ENCODE data around the gene RAP1GAP. TPM values are rescaled to one million over a fixed set of nuclear protein-coding genes. Genes with fewer than 3 reads are reported as not detected.

The RAP1GAP gene
- total RNA-seq, 2 experiments from 2014 or later, result 0.12 to 0.29 TPM

DNA sequence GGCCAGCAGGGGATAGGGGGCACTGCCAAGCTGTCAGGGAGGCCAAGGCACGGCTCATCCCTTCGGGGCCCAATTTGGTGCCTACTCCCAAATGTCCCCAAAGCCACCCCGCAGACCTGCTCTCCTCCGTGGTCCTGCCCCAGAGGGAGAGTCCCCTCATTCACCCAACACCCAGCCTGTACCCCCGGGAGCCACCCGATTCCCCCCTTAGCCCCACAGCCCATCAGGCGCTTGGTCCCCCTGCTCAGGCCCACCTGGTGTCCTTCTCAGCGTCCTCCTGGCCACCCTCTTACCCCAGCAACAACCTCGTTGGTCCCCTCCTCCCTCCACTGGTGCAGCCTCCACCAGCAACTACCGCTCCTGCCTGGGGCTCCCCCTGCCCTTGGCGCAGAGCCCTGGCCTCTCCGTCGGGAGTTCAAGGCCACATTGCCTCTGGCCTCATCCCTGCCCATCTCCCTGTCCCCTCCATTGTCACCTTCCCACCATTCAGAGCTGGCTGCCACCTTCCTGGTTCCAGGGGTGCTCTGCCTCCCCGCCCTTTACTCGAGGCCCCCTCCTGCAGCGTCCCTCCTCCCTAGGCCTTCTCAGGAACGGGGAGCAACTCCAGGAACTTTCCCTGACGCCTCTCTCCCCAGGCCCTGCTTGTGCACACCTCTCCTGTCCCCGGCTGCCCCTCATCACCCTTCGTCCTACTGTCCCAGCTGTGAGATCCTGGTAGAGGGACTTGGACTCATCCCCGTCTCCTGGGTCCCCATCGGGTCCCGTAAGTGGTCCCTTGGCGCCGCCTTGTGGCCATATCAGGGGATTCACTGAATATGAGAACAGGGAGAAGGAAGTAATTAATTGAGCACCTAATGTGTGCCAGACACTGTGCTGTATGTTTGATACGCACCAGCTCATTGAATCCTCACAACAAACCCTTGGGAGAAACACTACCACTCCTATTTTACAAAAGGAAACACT, 73.9 kb downstream of the RAP1GAP start:
- no peaks in the 10 kb centered on the region for H3K4me1 Mint-ChIP-seq
- ATAC-seq (peak; percentile 41), DNase-seq (peak; percentile 74)
- no peak overlapping the region for H3K4me3 Mint-ChIP-seq
- peaks cover 4% of the 10 kb centered on the region for H3K27me3 Mint-ChIP-seq
- no peaks in the 10 kb centered on the region for H3K9me3 Mint-ChIP-seq (ENCODE audit: low read depth)
- H3K36me3 Mint-ChIP-seq, result no peaks in the 10 kb centered on the region
- CTCF ChIA-PET, result interaction anchor here (0.6 to 1.1 kb wide), 4 partner anchors 16 to 1015 kb away, joined by 3 read pairs; no protein-coding TSS in a partner anchor
- H3K27ac Mint-ChIP-seq, result no peak overlapping the region

DNA sequence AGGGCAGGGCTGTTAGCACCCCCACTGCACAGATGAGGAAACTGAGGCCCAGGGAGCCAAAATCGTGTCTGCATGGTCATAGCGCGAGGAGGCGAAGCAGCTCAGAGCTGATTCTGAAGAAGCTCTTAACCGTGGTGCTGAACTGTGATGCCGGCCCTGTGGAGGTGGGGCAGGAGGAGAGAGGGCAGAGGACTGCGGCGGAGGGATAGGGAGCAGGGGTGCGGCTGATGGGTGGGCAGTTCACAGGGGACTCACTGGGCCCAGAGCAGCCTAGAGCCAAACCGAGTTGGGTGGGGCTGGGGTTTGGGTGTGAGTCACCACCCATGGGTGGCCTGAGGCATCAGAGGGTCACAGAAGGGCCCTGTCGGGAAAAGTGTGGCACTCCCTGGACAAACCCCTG, 74.7 kb downstream of the RAP1GAP start:
- DNase-seq (no peak), ATAC-seq (no peak)
- no peak overlapping the region for H3K4me3 Mint-ChIP-seq
- CTCF ChIA-PET, result interaction anchor here (0.9 kb wide), 1 partner anchor 86 kb away, joined by 5 read pairs; no protein-coding TSS in a partner anchor
- H3K4me1 Mint-ChIP-seq, result no peaks in the 10 kb centered on the region
- no peaks in the 10 kb centered on the region for H3K36me3 Mint-ChIP-seq
- H3K27ac Mint-ChIP-seq, result no peak overlapping the region
- no peaks in the 10 kb centered on the region for H3K9me3 Mint-ChIP-seq (ENCODE audit: low read depth)
- peaks cover 4% of the 10 kb centered on the region for H3K27me3 Mint-ChIP-seq

DNA sequence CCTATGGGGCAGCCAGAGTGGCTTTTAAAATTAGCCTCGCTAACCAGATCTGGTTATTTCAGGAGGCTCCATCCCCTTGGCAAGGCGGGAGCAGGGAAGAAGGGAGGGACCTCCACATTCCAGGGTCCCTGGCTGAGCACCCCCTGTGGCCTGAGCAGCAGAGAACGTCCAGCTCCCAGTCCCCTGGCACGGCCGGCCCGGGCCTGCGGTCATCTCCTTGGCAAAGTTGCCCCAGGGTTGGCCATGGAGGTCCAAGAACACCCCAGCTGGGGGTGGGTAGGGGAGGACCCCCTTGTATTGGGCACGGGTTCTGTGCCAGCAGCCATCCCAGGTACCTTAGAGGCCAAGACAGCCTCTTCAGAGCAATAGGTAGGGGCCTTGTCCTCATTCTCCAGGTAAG, 75.9 kb downstream of the RAP1GAP start:
- ATAC-seq (no peak), DNase-seq (no peak)
- Mint-ChIP-seq H3K27ac (no peak overlapping the region), H3K36me3 (no peaks in the 10 kb centered on the region), H3K4me1 (no peaks in the 10 kb centered on the region), H3K9me3 (ENCODE audit: low read depth) (no peaks in the 10 kb centered on the region), H3K27me3 (peaks cover 4% of the 10 kb centered on the region), H3K4me3 (no peak overlapping the region)
- CTCF ChIA-PET, result interaction anchor here (0.8 to 1.2 kb wide), 2 partner anchors 34 to 361 kb away, joined by 3 read pairs; no protein-coding TSS in a partner anchor

DNA sequence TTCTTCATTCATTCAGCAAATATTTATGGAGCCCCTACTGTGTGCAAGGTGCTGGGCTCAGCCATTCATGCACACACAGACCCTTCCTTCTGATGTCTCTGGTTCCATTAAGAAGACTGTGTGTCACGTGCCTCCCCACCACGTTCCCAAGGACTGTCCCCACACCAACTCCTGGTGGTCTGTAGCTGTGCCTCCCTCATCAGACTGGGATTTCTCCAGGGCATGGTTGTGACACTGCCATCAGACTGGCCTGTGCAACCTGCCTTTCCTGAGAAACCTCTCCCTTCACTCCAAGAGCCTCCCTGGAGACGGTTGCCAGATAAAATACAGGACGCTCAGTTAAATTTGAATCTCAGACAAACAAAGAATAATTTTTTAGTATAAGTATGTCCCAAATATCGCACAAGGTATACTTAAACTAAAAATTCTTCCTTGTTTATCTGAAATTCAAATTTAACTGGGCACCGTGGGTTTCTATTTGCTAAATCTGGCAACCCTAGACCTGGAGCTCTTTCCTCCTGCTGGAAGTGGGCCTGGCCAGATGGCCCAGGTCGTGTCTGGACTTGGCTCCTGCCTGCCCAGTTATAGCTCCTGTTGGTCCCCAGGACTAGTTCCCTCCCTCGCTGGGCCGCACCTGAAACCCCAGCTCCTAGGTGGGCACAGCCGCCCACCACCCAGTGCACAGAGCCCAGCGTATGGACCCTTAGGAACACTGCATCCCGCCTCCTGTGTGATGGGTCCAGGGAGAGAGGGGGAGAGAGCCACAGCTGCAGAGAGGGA, 76.9 kb downstream of the RAP1GAP start:
- Mint-ChIP-seq H3K4me1 (no peaks in the 10 kb centered on the region), H3K4me3 (no peak overlapping the region), H3K36me3 (no peaks in the 10 kb centered on the region), H3K27ac (no peak overlapping the region), H3K9me3 (ENCODE audit: low read depth) (no peaks in the 10 kb centered on the region), H3K27me3 (peaks cover 6% of the 10 kb centered on the region)
- CTCF ChIA-PET, result interaction anchor here (1.2 kb wide), 1 partner anchor 360 kb away, joined by 3 read pairs; no protein-coding TSS in a partner anchor
- ATAC-seq, result no peak
- DNase-seq, result no peak

DNA sequence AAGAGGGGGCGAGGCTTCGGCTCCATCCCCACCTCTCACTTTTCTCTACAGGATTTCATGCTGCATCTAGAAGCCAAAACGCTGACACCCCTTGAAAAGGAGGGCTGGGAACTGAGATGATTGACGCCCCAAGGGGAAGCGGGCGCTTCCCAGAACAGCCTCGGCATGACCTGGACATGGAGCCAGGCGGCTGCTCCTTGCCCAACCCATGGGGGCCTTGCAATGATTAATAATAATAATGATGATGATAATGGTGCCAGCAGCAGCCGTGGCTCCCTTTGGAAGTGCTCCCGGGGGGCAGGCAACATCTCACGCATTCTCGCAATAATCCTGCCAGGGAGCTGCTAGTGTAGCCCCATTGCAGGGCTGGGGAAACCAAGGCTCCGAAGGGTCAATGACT, 78.2 kb downstream of the RAP1GAP start:
- H3K4me1 Mint-ChIP-seq, result no peaks in the 10 kb centered on the region
- no peak overlapping the region for H3K27ac Mint-ChIP-seq
- H3K36me3 Mint-ChIP-seq, result no peaks in the 10 kb centered on the region
- CTCF ChIA-PET, result no interaction called here
- peaks cover 6% of the 10 kb centered on the region for H3K27me3 Mint-ChIP-seq
- H3K9me3 Mint-ChIP-seq (ENCODE audit: low read depth), result no peaks in the 10 kb centered on the region
- no peak for DNase-seq
- H3K4me3 Mint-ChIP-seq, result no peak overlapping the region
- ATAC-seq, result no peak

DNA sequence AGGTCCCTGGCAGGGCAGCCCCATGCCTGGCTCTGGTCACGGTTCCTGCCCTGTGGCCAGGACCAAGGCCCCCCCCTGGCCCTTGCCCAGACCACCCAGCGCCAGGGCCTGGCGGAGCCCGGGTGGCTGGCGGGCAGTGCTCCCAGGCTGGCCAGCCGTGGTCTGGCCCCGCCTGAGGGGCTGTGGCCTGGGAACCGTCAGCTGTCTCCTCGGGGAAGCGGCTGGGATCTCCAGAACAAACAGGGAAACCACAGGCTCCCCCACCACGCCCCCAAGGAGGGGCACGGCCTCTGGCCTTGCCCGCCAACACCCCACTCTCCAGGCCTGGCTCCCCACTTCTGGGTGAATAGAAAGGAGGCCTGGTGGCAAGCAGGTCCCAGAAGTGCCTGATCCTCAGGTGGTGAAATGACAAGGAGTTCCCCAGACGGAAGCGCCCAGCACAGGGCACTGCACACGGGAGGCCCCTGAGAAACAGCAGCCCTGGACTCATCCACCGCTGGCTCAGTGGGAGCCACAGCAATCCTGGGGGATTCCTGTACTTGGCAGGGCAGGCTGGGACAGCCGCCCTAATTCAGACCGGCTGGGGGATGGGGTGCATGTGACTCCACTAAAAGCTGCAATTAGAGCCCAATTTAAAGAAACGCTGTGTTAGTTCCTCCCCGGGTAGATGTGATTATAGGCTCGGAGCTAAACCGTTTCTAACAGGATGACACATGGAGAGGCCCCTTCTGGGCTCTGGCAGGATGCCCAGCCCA, 78.9 kb downstream of the RAP1GAP start:
- Mint-ChIP-seq H3K9me3 (ENCODE audit: low read depth) (no peaks in the 10 kb centered on the region), H3K36me3 (no peaks in the 10 kb centered on the region), H3K4me3 (no peak overlapping the region), H3K27ac (no peak overlapping the region), H3K4me1 (no peaks in the 10 kb centered on the region), H3K27me3 (peaks cover 6% of the 10 kb centered on the region)
- CTCF ChIA-PET, result no interaction called here
- ATAC-seq, result no peak
- DNase-seq, result no peak

DNA sequence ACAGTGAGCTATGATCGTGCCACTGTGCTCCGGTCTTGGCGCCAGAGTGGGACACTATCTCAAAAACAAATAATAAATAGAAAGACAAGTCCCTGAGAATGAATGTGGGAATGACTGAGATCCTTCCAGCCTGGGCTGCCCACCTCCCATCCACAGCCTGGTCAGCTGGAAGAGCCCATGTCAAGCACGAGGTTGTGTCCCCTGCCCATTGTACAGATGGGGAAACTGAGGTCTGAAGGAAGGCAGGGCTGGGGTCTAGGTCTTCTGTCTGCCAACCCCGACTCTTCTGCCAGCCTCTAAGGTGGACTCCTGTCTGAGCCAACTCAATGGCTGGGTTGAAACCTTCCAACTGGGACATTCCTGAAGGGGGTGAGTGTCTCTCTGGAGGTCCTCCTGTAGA, 79.5 kb downstream of the RAP1GAP start:
- DNase-seq (no peak), ATAC-seq (no peak)
- H3K27me3 Mint-ChIP-seq, result peaks cover 10% of the 10 kb centered on the region
- H3K9me3 Mint-ChIP-seq (ENCODE audit: low read depth), result no peaks in the 10 kb centered on the region
- no peaks in the 10 kb centered on the region for H3K36me3 Mint-ChIP-seq
- H3K4me1 Mint-ChIP-seq, result no peaks in the 10 kb centered on the region
- no peak overlapping the region for H3K4me3 Mint-ChIP-seq
- CTCF ChIA-PET, result no interaction called here
- no peak overlapping the region for H3K27ac Mint-ChIP-seq

DNA sequence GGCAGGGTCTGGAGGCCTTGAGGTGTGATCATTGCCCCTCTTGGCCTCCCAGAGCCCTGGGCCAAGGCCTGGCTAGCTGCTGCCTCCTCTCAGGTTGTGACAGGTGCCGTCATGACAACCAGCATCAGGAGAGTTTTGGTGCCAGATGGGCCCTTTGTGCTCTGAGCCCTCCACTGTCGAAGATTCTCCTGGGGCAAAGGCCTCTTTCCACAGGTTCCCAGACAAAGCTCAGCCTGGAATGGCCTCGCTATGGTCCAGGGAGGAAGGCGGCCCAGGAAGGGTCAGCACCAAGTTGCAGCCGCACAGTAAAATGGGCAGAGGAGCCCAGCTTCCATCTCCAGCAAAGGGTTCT, 81.6 kb downstream of the RAP1GAP start:
- DNase-seq (no peak), ATAC-seq (no peak)
- H3K4me3 Mint-ChIP-seq, result no peak overlapping the region
- no peaks in the 10 kb centered on the region for H3K4me1 Mint-ChIP-seq
- H3K9me3 Mint-ChIP-seq (ENCODE audit: low read depth), result no peaks in the 10 kb centered on the region
- CTCF ChIA-PET, result no interaction called here
- no peaks in the 10 kb centered on the region for H3K36me3 Mint-ChIP-seq
- H3K27me3 Mint-ChIP-seq, result peaks cover 12% of the 10 kb centered on the region
- H3K27ac Mint-ChIP-seq, result no peak overlapping the region

DNA sequence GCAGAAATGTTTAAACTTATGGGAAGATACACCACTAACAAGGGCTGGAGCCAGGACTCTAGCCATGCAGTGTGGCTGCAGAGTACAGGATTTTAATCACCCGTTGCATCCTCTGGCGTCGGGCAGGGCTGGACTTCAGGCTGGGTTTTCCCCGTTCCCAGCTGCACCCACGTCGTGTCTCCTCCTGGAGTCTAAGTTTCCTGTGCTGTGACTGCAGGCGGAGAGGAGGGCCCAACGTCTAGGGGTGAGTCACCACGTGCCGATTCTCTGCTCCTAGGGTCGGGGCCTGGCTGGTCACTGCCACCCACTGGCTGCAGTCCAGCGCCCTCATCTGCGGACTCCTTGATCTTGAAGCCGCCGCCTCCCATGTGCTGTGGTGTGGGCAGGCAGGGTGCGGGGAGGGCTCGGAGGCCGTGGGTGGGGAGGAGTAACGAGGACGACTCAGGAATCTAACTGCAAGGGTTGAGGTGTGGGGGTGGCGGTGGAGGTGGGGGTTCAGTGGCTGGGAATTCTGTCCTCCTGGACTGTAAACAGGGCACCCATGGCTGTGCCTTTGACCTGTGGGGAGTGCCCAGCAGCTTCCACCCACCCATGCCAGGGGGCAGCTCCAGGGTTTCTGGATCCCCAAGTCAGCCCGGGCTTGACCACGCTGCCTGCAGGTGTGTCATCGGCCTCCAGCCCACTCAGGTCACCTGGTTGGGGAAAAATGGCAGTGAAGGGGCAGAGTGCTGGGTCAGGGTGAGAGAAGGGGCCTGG, 82.1 kb downstream of the RAP1GAP start:
- ATAC-seq, result no peak
- peaks cover 12% of the 10 kb centered on the region for H3K27me3 Mint-ChIP-seq
- CTCF ChIA-PET, result no interaction called here
- no peak overlapping the region for H3K27ac Mint-ChIP-seq
- no peaks in the 10 kb centered on the region for H3K36me3 Mint-ChIP-seq
- no peaks in the 10 kb centered on the region for H3K4me1 Mint-ChIP-seq
- H3K9me3 Mint-ChIP-seq (ENCODE audit: low read depth), result no peaks in the 10 kb centered on the region
- no peak for DNase-seq
- H3K4me3 Mint-ChIP-seq, result no peak overlapping the region

DNA sequence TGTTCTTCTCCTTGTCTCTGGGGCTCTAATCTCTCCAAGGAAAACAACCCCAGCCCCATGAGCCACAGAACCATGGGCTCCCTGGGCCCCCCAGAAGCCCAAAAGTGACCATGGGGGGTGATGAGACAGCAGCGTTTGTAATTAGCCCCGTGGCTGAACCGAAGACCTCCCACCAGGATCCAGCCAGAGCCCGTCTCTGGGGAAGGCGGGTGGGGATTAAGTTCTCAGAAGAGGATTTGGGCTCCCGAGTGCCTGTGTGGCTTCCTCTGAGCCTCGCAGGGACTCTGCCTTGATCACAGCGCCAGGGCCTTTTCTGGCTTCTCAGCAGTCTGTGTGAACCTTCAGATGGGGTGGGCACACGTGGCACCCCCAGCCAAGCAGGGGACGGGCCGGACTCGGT, 82.9 kb downstream of the RAP1GAP start:
- peaks cover 12% of the 10 kb centered on the region for H3K27me3 Mint-ChIP-seq
- no peaks in the 10 kb centered on the region for H3K36me3 Mint-ChIP-seq
- CTCF ChIA-PET, result no interaction called here
- no peak overlapping the region for H3K4me3 Mint-ChIP-seq
- ATAC-seq, result no peak
- no peak for DNase-seq
- H3K27ac Mint-ChIP-seq, result no peak overlapping the region
- no peaks in the 10 kb centered on the region for H3K9me3 Mint-ChIP-seq (ENCODE audit: low read depth)
- no peaks in the 10 kb centered on the region for H3K4me1 Mint-ChIP-seq

DNA sequence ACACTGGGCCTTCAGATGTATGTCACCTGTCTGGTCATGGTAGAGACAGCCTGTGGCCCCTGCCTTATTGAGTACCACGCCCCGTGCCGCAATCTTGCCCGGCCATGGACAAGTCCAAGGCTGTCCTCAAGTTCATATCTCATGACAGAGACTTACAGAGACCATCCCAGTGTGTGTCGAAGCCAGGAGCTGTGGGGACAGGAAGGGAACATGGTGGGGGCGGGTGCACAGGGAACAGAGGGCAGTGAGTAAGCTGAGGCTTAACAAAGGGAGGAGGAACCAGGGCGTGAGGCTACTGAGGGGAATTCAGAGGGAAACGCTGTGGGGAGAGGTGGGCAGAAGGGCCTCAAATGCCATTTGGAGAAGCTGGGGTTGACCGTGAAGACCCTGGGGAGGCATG, 84.1 kb downstream of the RAP1GAP start:
- Mint-ChIP-seq H3K36me3 (no peaks in the 10 kb centered on the region), H3K9me3 (ENCODE audit: low read depth) (no peaks in the 10 kb centered on the region), H3K27ac (no peak overlapping the region), H3K4me3 (no peak overlapping the region), H3K27me3 (peaks cover 8% of the 10 kb centered on the region), H3K4me1 (no peaks in the 10 kb centered on the region)
- no peak for ATAC-seq
- no peak for DNase-seq
- CTCF ChIA-PET, result no interaction called here

DNA sequence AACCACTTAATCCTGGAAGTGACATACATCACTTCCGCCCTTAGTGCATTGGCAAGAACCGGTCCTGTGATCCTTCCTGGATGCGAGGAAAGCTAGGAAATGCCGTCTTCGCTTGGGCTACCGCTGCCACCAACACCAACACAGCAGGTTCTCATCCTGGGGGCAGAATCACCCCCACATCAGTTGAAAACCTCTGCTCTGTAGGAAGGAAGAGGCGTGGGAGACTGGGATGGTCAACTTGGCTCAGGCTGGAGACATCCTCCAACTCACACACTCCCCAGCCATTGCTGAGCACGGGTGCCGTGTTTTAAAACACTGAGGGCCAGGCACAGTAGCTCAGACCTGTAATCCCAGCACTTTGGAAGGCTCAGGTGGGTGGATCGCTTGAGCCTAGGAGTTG, 85.1 kb downstream of the RAP1GAP start:
- no peaks in the 10 kb centered on the region for H3K36me3 Mint-ChIP-seq
- CTCF ChIA-PET, result no interaction called here
- DNase-seq (no peak), ATAC-seq (no peak)
- no peak overlapping the region for H3K27ac Mint-ChIP-seq
- H3K9me3 Mint-ChIP-seq (ENCODE audit: low read depth), result no peaks in the 10 kb centered on the region
- peaks cover 8% of the 10 kb centered on the region for H3K27me3 Mint-ChIP-seq
- H3K4me3 Mint-ChIP-seq, result no peak overlapping the region
- no peaks in the 10 kb centered on the region for H3K4me1 Mint-ChIP-seq

DNA sequence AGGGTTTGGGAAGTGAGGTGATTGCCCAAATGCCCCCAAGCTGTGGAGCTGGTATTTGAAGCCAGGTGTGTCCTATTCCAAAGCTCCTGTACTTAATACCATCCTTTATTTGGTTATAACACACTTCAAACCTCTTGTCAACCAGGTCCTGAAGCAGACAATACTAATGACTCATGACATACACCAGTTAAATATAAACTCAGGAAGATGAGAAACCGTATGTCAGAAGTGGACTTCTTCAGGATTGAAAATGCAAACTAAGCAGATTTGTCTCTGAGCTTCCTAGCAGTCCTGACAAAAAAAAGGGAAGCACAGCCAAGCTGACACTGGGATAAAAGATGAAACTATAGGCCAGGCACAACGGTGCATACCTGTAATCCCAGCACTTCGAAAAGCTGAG, 89.4 kb downstream of the RAP1GAP start:
- ATAC-seq, result no peak
- DNase-seq, result no peak
- CTCF ChIA-PET, result no interaction called here
- Mint-ChIP-seq H3K4me1 (no peaks in the 10 kb centered on the region), H3K27ac (no peak overlapping the region), H3K9me3 (ENCODE audit: low read depth) (no peaks in the 10 kb centered on the region), H3K27me3 (peaks cover 2% of the 10 kb centered on the region), H3K36me3 (no peaks in the 10 kb centered on the region), H3K4me3 (no peak overlapping the region)
